HepG2 (cell line): Measurements from ENCODE around the gene DUS1L. TPM values are rescaled to one million over a fixed set of nuclear protein-coding genes. Genes with fewer than 3 reads are reported as not detected.
A peak's percentile ranks its signal among the peaks of the same experiment; 100 is the strongest.

Experiments used
- ATAC-seq: fragments of 200-7000 bp; cut with Tn5 transposase; 3 replicates; pipeline ENCODE4 v1.9.1; 2020; ENCODE audit warnings: mild to moderate bottlenecking, moderate library complexity
- BruUV-seq: library from RNA; stranded (reverse); fragments of 400-500 nt; replicated peaks from 2 replicates; lab custom pipeline; 2021; lab: Mats Ljungman, UMichigan
- CTCF ChIA-PET: fragments of 300-600 bp; formaldehyde crosslinking; extraction: SDS; loops from one replicate; lab custom pipeline; 2021; ENCODE audit warnings: low total read pairs, inconsistent platforms, low intra/inter-chr PET ratio; lab: Yijun Ruan, JAX
- POLR2A ChIA-PET: fragments of 350-600 bp; sonication (Branson Sonifier 250); formaldehyde crosslinking; loops from one replicate; lab custom pipeline; 2020; ENCODE audit warnings: antibody characterized with exemption, inconsistent platforms; lab: Yijun Ruan, JAX
- DNase-seq: peaks from one replicate; pipeline ENCODE4 v3.0.0-alpha.2; 2015; ENCODE audit warnings: low spot score
- FAIRE-seq: peaks from 3 replicates; lab custom pipeline; 2011; peaks lifted over from hg19 to GRCh38; lab: Jason Lieb, UNC
- H2AFZ ChIP-seq: one replicate; pipeline ENCODE4 v1.6.1; 2011; ENCODE audit warnings: low read length, inconsistent platforms
- H3K27ac ChIP-seq: fragments of 300-600 bp; 3 replicates; pipeline ENCODE4 v1.8.0; 2011; ENCODE audit warnings: mixed run types, mild to moderate bottlenecking, mixed read lengths, low read length, inconsistent platforms; ENCODE audit not compliant: insufficient read depth; ENCODE audit errors: extremely low read length
- H3K27me3 ChIP-seq, 2 experiments: fragments of 200-600 bp in 1 of 2; 2 replicates in 1 of 2; 3 replicates in 1 of 2; pipeline versions ENCODE4 v1.6.0 to v1.8.0; 2011; ENCODE audit warnings: low read length in 2 of 2, mild to moderate bottlenecking in 2 of 2, moderate library complexity in 2 of 2, inconsistent platforms in 1 of 2; ENCODE audit not compliant: insufficient read depth in 2 of 2, control insufficient read depth in 1 of 2
- H3K36me3 ChIP-seq, 2 experiments: fragments of 200-600 bp in 1 of 2; replicated peaks in 1 of 2; 2 replicates in 1 of 2; 3 replicates in 1 of 2; pipeline versions ENCODE4 v1.5.1 to v1.8.0; 2011; ENCODE audit warnings: low read length in 2 of 2, inconsistent platforms in 1 of 2; ENCODE audit not compliant: insufficient read depth in 2 of 2, control insufficient read depth in 1 of 2
- H3K4me1 ChIP-seq: 2 replicates; pipeline ENCODE4 v1.5.1; 2012; ENCODE audit warnings: low read length, inconsistent platforms; ENCODE audit not compliant: insufficient read depth
- H3K4me2 ChIP-seq: 2 replicates; pipeline ENCODE4 v1.6.0; 2011; ENCODE audit warnings: low read depth, low read length, inconsistent platforms
- H3K4me3 ChIP-seq, 3 experiments: fragments of 200-600 bp in 1 of 3; sonication (generic), shearing (Covaris generic) in 1 of 3; replicated peaks in 1 of 3; 2 replicates each; pipeline ENCODE4 v1.5.1; 2011 to 2016; ENCODE audit warnings: low read length in 3 of 3, inconsistent platforms in 2 of 3, low read depth in 2 of 3, mild to moderate bottlenecking in 2 of 3, control low read depth in 1 of 3, mixed read lengths in 1 of 3; ENCODE audit not compliant: insufficient read depth in 1 of 3
- H3K79me2 ChIP-seq: one replicate; pipeline ENCODE4 v1.6.1; 2011; ENCODE audit warnings: low read length, inconsistent platforms; ENCODE audit not compliant: insufficient read depth
- H3K9ac ChIP-seq: 2 replicates; pipeline ENCODE4 v1.6.0; 2011; ENCODE audit warnings: mild to moderate bottlenecking, low read depth, low read length, inconsistent platforms; ENCODE audit not compliant: insufficient read depth
- H3K9me3 ChIP-seq: 2 replicates; pipeline ENCODE4 v1.5.1; 2012; ENCODE audit warnings: mild to moderate bottlenecking, low read length
- H4K20me1 ChIP-seq: 2 replicates; pipeline ENCODE4 v1.6.0; 2011; ENCODE audit warnings: inconsistent platforms, mild to moderate bottlenecking, low read length, moderate library complexity; ENCODE audit not compliant: insufficient read depth
- AGO2 ChIP-seq: fragments of 200-400 bp; formaldehyde crosslinking; optimal IDR thresholded peaks from 2 replicates; pipeline ENCODE3; 2017; ENCODE audit warnings: mild to moderate bottlenecking, low read depth, low read length, moderate library complexity
- ATF2 ChIP-seq: sonication (generic); formaldehyde crosslinking; IDR thresholded peaks from 2 replicates; pipeline ENCODE4 v1.4.0; 2020; ENCODE audit warnings: missing genetic modification reagents
- CBFB ChIP-seq: sonication (generic); formaldehyde crosslinking; IDR thresholded peaks from 2 replicates; pipeline ENCODE4 v1.4.0; 2020; ENCODE audit warnings: missing genetic modification reagents
- CCDC6 ChIP-seq: sonication (generic); formaldehyde crosslinking; IDR thresholded peaks from 2 replicates; pipeline ENCODE4 v1.8.1; 2022; ENCODE audit warnings: mild to moderate bottlenecking, missing genetic modification reagents, moderate library complexity
- EEA1 ChIP-seq: sonication (generic); formaldehyde crosslinking; IDR thresholded peaks from 2 replicates; pipeline ENCODE4 v1.5.1; 2020; ENCODE audit warnings: mild to moderate bottlenecking, missing genetic modification reagents, borderline replicate concordance
- HNRNPLL ChIP-seq: fragments of 200-400 bp; formaldehyde crosslinking; IDR thresholded peaks from 2 replicates; pipeline ENCODE4 v1.6.1; 2017; ENCODE audit warnings: mild to moderate bottlenecking, low read depth, low read length; ENCODE audit not compliant: poor library complexity, severe bottlenecking
- IRF9 ChIP-seq: sonication (generic); formaldehyde crosslinking; IDR thresholded peaks from 2 replicates; pipeline ENCODE4 v1.8.0; 2022; ENCODE audit warnings: missing genetic modification reagents, mild to moderate bottlenecking, borderline replicate concordance
- JUNB ChIP-seq: sonication (generic); formaldehyde crosslinking; IDR thresholded peaks from 2 replicates; pipeline ENCODE4 v1.8.0; 2022; ENCODE audit warnings: missing genetic modification reagents, mild to moderate bottlenecking, borderline replicate concordance
- POLR2A ChIP-seq, 2 experiments: IDR thresholded peaks; 2 replicates each; pipeline ENCODE4 v1.6.1; 2011; ENCODE audit warnings: low read depth in 2 of 2, low read length in 2 of 2, mild to moderate bottlenecking in 1 of 2, moderate library complexity in 1 of 2; ENCODE audit not compliant: insufficient read depth in 1 of 2
- POLR2AphosphoS2 ChIP-seq: IDR thresholded peaks from 2 replicates; pipeline ENCODE4 v1.6.1; 2011; ENCODE audit warnings: low read depth, low read length, improper control_type of control experiment
- POLR2G ChIP-seq: fragments of 200-400 bp; formaldehyde crosslinking; IDR thresholded peaks from 2 replicates; pipeline ENCODE4 v1.6.1; 2018; ENCODE audit warnings: mild to moderate bottlenecking, low read depth, low read length, moderate library complexity
- RBM22 ChIP-seq: fragments of 200-400 bp; formaldehyde crosslinking; optimal IDR thresholded peaks from 2 replicates; pipeline ENCODE3; 2017; ENCODE audit warnings: mild to moderate bottlenecking, low read length, moderate library complexity
- SP2 ChIP-seq: sonication (generic); formaldehyde crosslinking; IDR thresholded peaks from 2 replicates; pipeline ENCODE4 v1.5.1; 2020; ENCODE audit warnings: mild to moderate bottlenecking, missing genetic modification reagents
- ZNF768 ChIP-seq: sonication (generic); formaldehyde crosslinking; IDR thresholded peaks from 2 replicates; pipeline ENCODE4 v1.4.0; 2020; ENCODE audit warnings: missing genetic modification reagents
- WGBS: methylation state at CpG from one replicate; pipeline ENCODE4 v1.1.6; 2017; ENCODE audit warnings: low lambda C conversion rate; 5-methylcytosine and 5-hydroxymethylcytosine counted together
- in situ Hi-C: cut with HindIII; loops from 2 replicates; pipeline ENCODE4 v1.10.0; 2017; ENCODE audit warnings: low pct_unique_long_range_greater_than_20kb; ENCODE audit not compliant: extremely low pct_ligation_motif_present
- intact Hi-C: fragments of 100-400 bp; cut with micrococcal nuclease; formaldehyde crosslinking; loops from one replicate; pipeline ENCODE4 v1.10.0; 2022; ENCODE audit not compliant: unreplicated experiment
- polyA plus RNA-seq, 8 experiments: library from polyadenylated mRNA; depleted of rRNA in 3 of 8; stranded (reverse) in 7 of 8; unstranded in 1 of 8; fragments of >200 nt; fragmentation: Illumina TruSeq in 4 of 8; extraction: Trizol in 4 of 8; gene quantifications; 2 replicates each; pipeline versions ENCODE4 v1.2.1 to v1.2.3, GENCODE V29; 2011 to 2016; ENCODE audit warnings: low read depth in 4 of 8, missing spikeins in 1 of 8, mixed read lengths in 1 of 8; ENCODE audit not compliant: insufficient read depth in 1 of 8
- total RNA-seq, 5 experiments: library from RNA; depleted of rRNA; stranded (reverse); fragments of >200 nt; fragmentation: Illumina TruSeq; extraction: Trizol; gene quantifications; 2 replicates each; pipeline ENCODE4 v1.2.3, GENCODE V29; 2016; ENCODE audit warnings: low read depth in 1 of 5

Gene DUS1L
- total and polyA plus RNA-seq, 2 of the 13 experiments (the other 11 are each of a cell fraction or from before 2014, with no cell fraction given) = 81.0 to 109 TPM

- TF ChIP-seq ATF2 (CRISPR knock-in tag) = no peak
- no peak for TF ChIP-seq CCDC6
- TF ChIP-seq, all 625 proteins: peak for 16
These were observed 15.3 kb upstream of the DUS1L start (continued) for GRCh38 chr17:82080789-82081464.

GRCh38 chr17:82080048-82080788 is 14.6 kb upstream of the DUS1L start:
- no peak for DNase-seq
- Histone ChIP-seq H4K20me1 (peaks cover 48% of the 10 kb centered on the region), H3K79me2 (no peaks in the 10 kb centered on the region), H3K9ac (no peak overlapping the region), H3K4me2 (no peak overlapping the region), H2AFZ (no peak overlapping the region), H3K27me3 (no peaks in the 10 kb centered on the region), H3K9me3 (no peaks in the 10 kb centered on the region)
- 98% methylated on average over 36 of the region's 36 CpGs for WGBS
- no peak for ATAC-seq
- intact Hi-C loops = no loop called here
- TF ChIP-seq POLR2A (IDR thresholded peaks at IDR 0.05; ENCODE audit: insufficient read depth in 1 of 2, low read depth in 2 of 2, low read length in 2 of 2) (peak in 1 of 2 experiments; percentile 21; a peak in 1 of 4 replicates), SP2 (0 out of 2 replicates have a peak, but pooled peaks have one; percentile 34), ZNF768 (0 out of 2 replicates have a peak, but pooled peaks have one; percentile 7), AGO2 (peak; percentile 75), POLR2AphosphoS2 (0 out of 2 replicates have a peak, but pooled peaks have one; percentile 43), IRF9 (no peak), RBM22 (peak; percentile 79), CBFB (0 out of 2 replicates have a peak, but pooled peaks have one; percentile 11), EEA1 (CRISPR knock-in tag) (no peak), JUNB (CRISPR knock-in tag) (no peak), HNRNPLL (peak; percentile 8), POLR2G (peak; percentile 41; the same call in 1 of the 2 replicates)
- TF ChIP-seq, all 625 proteins: peak for 9
- no peak overlapping the region for H3K27ac ChIP-seq
- CTCF ChIA-PET = no interaction called here
- no TSS peak for BruUV-seq
- peaks cover 11% of the 10 kb centered on the region for H3K4me1 ChIP-seq
- POLR2A ChIA-PET = interaction anchor here (1.2 kb wide), 1 partner anchor 17 kb away, joined by 3 read pairs; no protein-coding TSS in a partner anchor
- FAIRE-seq = no peak
- in situ Hi-C loops = no loop called here
- peaks cover 55 to 67% of the 10 kb centered on the region in 2 experiments for H3K36me3 ChIP-seq
- H3K4me3 ChIP-seq = no peak overlapping the region
